Tongue (tissue), 2 donors: ENCODE data around the gene USH1C. TPM values are rescaled to one million over a fixed set of nuclear protein-coding genes. Genes with fewer than 3 reads are reported as not detected.

Experiments used
- DNase-seq: peaks from one replicate; pipeline ENCODE4 v3.0.0-alpha.2; 2015
- total RNA-seq: library from RNA; depleted of rRNA; stranded (reverse); fragments of >200 nt; gene quantifications from one replicate; pipeline ENCODE4 v1.2.3, GENCODE V29; 2014

The USH1C gene
- total RNA-seq, 1 donor from 2014 or later = 4.3 TPM

DNA sequence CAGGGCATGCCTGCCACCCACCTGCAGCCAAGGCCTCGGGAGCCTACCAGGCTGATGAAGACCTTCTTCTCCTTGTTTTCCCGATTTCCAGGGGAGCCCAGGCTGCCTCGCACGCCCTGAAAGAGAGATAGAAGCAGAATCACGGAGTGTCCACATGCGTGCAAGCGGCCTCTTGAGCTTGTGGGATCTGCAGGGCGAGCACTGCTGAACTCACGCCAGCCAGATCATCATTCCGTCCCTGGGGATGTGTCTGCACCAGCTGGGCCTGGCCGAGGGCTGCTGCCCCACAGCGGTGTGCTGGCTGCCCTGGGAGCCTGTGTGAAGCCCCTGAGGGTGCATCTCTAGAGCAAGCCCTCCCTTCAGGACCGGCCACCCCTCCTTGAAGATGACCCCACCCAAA, 17.9 kb downstream of the USH1C start:
- no peak for DNase-seq

- DNase-seq = no peak
These were observed 18.6 kb downstream of the USH1C start for GRCh38 chr11:17525570-17525969.

GRCh38 chr11:17524221-17524620, 20.0 kb downstream of the USH1C start:
- no peak for DNase-seq

DNA sequence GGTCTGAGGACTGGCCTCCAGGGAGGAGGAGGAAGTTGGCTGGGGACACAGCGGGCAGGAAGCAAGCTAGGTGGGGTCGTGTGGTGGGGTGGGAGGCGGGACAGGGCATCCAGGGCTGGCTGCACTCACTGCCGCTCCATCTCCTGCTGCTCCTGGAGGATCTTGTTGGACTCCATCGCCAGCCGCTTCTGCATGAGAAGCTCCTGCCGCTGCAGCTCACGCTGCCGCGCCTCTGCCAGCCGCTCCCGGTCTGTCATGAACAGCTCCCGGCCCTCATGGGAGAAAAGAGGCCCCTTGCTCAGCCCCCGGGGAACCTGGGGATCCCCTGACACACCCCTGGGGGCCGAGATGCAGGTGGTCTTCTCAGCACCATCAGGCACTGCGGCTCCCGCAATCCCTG, 21.6 kb downstream of the USH1C start:
- no peak for DNase-seq

DNA sequence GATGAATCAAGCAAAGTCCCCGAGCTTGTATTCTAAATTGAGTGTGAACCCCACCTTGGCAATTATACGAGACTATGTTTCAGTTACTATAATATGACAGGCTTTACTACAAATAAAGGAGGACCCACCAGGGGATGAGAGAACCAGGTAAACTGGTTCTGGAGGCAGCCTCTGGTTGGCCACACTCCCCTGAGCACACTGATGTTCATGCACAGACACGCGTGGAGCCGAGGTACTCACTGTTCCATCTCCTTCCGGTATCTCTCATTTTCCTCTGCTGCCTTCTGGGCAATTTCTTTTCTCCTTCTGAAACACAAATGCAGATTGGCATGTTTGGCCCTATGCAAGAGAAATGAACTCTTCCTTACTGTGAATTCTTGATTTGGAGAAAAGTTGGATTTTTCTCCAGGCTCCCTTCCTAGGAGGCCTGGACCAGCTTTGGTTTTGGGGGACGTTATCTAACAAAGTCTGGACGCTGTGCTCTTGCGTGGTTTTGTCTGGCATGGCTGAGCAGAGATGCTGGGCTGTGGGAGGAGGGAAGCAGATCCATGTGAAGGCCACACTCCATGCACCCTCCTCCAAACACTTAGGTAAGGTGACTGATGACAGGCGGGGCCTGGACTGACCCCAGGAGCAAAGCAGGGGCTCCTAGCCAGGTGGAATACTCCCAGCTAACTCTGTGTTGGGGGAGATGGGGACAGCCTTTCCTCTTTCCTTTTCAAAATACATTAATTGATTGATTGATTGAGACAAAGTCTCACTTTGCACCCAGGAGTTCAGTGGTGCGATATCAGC, 22.9 kb downstream of the USH1C start:
- peak; percentile 60 for DNase-seq

DNA sequence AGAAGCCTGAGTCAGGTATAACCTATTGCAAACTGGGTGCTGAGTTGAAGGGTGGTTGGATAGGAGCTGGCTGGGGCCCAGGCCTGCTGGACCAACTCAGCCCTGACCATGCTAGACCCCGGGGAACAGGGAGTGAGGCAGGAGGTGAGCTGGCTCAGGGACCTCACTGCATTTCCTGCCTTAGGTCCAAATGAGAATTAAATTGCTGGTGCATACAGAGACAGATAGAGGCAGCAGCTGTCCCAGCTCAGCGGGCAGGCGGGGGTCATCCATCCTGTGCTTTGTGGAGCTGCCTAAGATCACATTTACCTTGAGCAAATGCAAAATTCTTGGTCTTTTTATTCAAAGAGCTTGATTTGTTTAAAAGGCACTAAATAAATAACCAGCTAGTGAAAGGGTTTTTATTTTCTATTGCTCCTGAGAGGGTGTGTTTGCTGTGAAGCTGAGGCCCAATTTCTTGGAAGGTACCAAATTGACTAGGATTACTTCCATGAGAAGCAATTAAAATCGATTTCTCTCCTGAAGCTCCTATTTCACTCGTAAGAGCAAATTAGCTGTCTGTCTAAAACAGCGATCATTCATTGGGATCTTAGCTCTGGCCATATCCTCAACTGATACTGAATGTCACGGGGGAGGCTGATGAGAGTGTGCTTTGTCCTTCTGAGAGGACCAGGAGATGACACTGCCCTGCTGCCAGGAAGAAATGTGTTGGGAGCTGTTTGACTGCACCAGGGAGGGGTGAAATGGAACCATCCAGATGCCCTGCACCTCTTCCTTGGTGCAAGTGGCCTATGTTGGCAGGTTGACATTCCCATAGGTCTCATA, 24.9 kb downstream of the USH1C start:
- DNase-seq = no peak

- DNase-seq = no peak
These were observed 25.9 kb downstream of the USH1C start for GRCh38 chr11:17518366-17518765.

- DNase-seq = no peak
These were observed 27.0 kb downstream of the USH1C start for GRCh38 chr11:17517186-17517585.

DNA sequence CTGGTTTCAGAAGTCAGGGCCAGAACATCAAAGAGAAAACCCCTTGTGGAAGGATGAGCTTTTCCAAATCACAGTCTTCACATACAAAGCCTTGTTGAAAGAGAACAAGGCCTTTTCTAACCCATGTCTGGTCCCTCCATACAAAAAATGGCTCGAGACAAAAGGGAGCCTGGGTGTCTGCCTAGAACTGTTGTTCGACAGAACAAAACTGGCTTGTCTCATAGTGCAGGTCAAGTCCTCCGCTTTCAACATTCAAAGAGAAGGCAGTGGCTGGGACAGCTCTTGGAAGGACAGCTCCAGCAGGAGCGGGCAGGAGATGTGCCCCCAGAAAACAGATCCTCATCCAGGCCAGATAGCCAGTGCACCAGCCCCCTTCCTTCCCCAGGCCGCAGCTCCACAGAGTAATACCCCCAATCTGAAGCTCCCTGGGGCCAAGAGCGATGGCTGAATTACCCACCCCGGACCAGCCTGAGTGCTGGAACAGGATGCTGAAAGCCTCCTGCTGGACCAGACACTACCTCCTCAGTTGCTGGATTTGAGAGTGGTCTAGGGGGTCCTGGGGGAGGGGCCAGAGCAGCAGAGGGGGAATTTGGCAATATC, 27.6 kb downstream of the USH1C start:
- DNase-seq = no peak

DNA sequence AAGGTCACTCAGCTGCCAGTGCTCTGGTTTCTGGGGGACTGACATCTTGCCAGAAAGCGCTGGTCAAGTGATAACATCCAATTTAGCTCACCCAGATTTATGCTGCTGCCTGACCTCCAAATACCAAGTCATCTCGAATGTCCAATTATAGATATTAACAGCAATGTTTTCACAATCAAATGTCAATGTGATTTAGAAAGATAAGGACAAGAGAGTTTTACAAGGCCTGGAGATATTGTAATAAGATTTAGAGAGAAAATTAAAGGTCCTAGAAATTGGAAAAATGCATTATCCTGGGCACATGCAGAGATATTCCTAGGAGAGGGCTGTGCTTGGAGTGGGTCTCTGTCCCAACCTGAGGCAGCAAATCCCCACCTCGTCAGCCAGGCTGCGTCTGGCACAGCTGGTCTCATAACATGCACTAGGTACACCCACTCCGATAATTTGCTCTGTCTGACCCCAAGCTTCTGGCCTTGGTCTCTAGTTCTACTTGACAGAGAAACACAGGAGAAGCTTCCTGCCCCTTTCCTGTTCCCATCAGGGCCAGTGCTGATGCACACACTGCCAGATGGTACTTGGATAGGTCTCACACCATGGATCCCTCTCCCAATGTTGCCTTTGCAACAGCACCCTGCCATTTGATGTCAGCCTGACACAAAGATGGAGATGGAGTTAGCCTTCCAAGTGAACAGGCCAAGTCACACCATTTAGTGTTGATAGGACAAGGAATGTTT, 28.6 kb downstream of the USH1C start:
- DNase-seq = no peak

- no peak for DNase-seq
These were observed 29.7 kb downstream of the USH1C start for GRCh38 chr11:17514476-17514875.

DNA sequence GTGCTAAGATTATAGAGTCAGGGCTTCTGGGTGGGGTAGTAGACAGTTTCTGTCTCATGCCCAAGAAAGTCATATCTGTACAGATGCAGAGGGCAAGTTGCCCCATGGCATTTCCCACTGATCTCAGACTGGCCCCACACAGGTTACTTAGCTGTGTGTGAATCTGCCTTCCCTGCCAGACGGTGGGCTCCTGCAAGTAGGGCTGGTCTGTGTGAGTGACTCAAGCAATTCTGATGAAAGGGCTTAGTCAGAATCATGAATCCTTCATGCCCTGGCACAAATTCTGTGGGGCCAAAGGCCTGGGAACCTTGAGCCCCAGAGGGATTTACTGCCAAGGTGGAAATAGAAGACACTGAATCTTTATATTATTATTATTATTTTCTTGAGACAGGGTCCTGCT, 30.4 kb downstream of the USH1C start:
- no peak for DNase-seq

GRCh38 chr11:17512101-17512500, 32.1 kb downstream of the USH1C start:
- no peak for DNase-seq

GRCh38 chr11:17511571-17511970, 32.6 kb downstream of the USH1C start:
- no peak for DNase-seq

- DNase-seq = peak; percentile 42
These were observed 33.6 kb downstream of the USH1C start for GRCh38 chr11:17510507-17511206.

GRCh38 chr11:17508791-17509190, 35.4 kb downstream of the USH1C start:
- no peak for DNase-seq

- no peak for DNase-seq
These were observed 35.9 kb downstream of the USH1C start for GRCh38 chr11:17508306-17508705.

DNA sequence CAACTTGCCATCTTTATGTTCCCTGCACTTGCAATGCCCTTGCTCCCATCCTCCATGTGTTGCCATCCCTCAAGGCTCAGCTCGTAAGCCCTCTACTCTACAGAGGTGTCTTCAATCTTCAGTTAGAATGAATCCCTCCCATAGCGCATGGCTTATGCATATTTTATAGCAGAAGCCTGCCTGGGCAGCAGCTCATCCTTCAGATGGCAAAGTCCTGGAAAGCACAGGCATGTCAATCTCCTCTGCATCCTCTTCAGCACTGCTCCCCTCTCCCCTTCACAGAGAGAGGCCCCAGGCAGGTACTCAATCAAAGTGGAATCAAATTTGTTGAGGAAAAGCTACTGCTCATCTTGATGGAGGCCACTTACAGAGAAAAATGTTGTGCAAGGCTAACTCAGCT, 36.4 kb downstream of the USH1C start:
- no peak for DNase-seq

DNA sequence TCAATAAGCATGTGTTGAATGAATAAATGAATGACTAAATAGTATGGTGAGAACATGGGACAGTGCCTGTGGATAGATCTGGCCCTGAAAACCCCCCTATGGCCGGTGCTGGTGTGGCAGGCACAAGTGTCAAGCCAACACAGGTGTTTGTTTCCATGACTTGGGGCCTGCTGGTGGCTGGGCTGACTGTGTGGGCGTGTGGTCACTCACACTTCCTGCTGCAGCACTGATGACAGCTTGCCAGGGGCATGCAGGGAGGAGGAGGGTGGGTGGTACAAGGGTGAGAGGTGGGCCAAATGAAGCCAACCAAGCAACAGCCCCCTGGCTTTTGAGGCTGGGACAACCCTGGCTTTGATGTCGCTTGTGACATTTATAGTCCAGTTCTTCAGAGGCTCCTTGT, 37.3 kb downstream of the USH1C start:
- no peak for DNase-seq

- no peak for DNase-seq
These were observed 37.9 kb downstream of the USH1C start for GRCh38 chr11:17506314-17506713.

DNA sequence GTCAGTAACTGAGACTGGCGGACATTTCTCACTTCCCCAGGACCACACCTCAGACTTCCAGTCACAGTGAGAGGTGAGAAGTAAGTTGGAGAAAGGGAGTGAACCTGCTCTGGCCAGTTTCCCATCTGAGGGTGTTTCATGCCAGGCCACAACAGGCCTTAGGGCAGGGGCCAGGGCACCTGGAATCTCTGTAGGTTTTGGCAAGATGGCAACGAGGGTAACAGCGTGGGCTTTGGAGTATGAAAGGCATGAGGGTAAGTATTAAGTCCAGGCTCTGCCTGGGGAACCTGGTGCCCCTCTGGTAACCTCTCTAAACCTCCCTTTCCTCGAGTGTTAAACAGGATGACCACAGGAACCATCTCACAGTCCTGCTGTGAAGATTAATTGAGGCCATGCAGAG, 39.1 kb downstream of the USH1C start:
- DNase-seq = no peak
